Measurements from ENCODE around the gene RNGTT. TPM values are rescaled to one million over a fixed set of nuclear protein-coding genes. Genes with fewer than 3 reads are reported as not detected.
"Not testable (repeated sequence)": the region's sequence is repeated elsewhere in the genome, so short reads cannot be mapped to it uniquely, and the experiment has no call there.

Gene RNGTT
- total RNA-seq, 1 donor from 2014 or later, result 13.1 TPM

- peaks cover 25% of the 10 kb centered on the region for H3K4me1 Mint-ChIP-seq (ENCODE audit: low read depth)
- no peaks in the 10 kb centered on the region for H3K9me3 Mint-ChIP-seq (ENCODE audit: low read depth)
- H3K4me3 Mint-ChIP-seq (ENCODE audit: unreplicated experiment), result no peak overlapping the region
- DNase-seq (ENCODE audit: low spot score), result peak; percentile 67
- H3K27ac Mint-ChIP-seq (ENCODE audit: unreplicated experiment), result peak overlapping the region; percentile 52
- H3K36me3 Mint-ChIP-seq (ENCODE audit: low read depth), result peaks cover 1% of the 10 kb centered on the region
- TF ChIP-seq CTCF (IDR thresholded peaks at IDR 0.05), result peak; percentile 74
- H3K27me3 Mint-ChIP-seq (ENCODE audit: low read depth), result no peaks in the 10 kb centered on the region
Observed at GRCh38 chr6:88725111-88725975, 238.1 kb downstream of the RNGTT start.

- no peak for TF ChIP-seq CTCF (IDR thresholded peaks at IDR 0.05)
- no peak overlapping the region for H3K4me3 Mint-ChIP-seq (ENCODE audit: unreplicated experiment)
- H3K36me3 Mint-ChIP-seq (ENCODE audit: low read depth), result peaks cover 1% of the 10 kb centered on the region
- peaks cover 25% of the 10 kb centered on the region for H3K4me1 Mint-ChIP-seq (ENCODE audit: low read depth)
- H3K9me3 Mint-ChIP-seq (ENCODE audit: low read depth), result no peaks in the 10 kb centered on the region
- no peak for DNase-seq (ENCODE audit: low spot score)
- no peaks in the 10 kb centered on the region for H3K27me3 Mint-ChIP-seq (ENCODE audit: low read depth)
- H3K27ac Mint-ChIP-seq (ENCODE audit: unreplicated experiment), result no peak overlapping the region
Observed at GRCh38 chr6:88722686-88723085, 240.7 kb downstream of the RNGTT start.

- H3K4me3 Mint-ChIP-seq (ENCODE audit: unreplicated experiment); H3K27me3 Mint-ChIP-seq (ENCODE audit: low read depth); H3K4me1 Mint-ChIP-seq (ENCODE audit: low read depth); H3K36me3 Mint-ChIP-seq (ENCODE audit: low read depth); DNase-seq (ENCODE audit: low spot score); H3K9me3 Mint-ChIP-seq (ENCODE audit: low read depth); H3K27ac Mint-ChIP-seq (ENCODE audit: unreplicated experiment): not testable (repeated sequence)
Observed at GRCh38 chr6:88716399-88716798, 247.0 kb downstream of the RNGTT start.

- no peak for TF ChIP-seq CTCF (IDR thresholded peaks at IDR 0.05)
- Mint-ChIP-seq H3K27me3 (ENCODE audit: low read depth) (no peaks in the 10 kb centered on the region), H3K27ac (ENCODE audit: unreplicated experiment) (no peak overlapping the region), H3K4me3 (ENCODE audit: unreplicated experiment) (no peak overlapping the region), H3K4me1 (ENCODE audit: low read depth) (no peaks in the 10 kb centered on the region), H3K9me3 (ENCODE audit: low read depth) (no peaks in the 10 kb centered on the region), H3K36me3 (ENCODE audit: low read depth) (no peaks in the 10 kb centered on the region)
- no peak for DNase-seq (ENCODE audit: low spot score)
Observed at GRCh38 chr6:88712243-88712936, 251.0 kb downstream of the RNGTT start.

GRCh38 chr6:88709819-88710246 is 253.6 kb downstream of the RNGTT start:
- no peaks in the 10 kb centered on the region for H3K36me3 Mint-ChIP-seq (ENCODE audit: low read depth)
- no peak for DNase-seq (ENCODE audit: low spot score)
- H3K9me3 Mint-ChIP-seq (ENCODE audit: low read depth), result no peaks in the 10 kb centered on the region
- TF ChIP-seq CTCF (IDR thresholded peaks at IDR 0.05), result no peak
- no peak overlapping the region for H3K4me3 Mint-ChIP-seq (ENCODE audit: unreplicated experiment)
- H3K27ac Mint-ChIP-seq (ENCODE audit: unreplicated experiment), result no peak overlapping the region
- H3K4me1 Mint-ChIP-seq (ENCODE audit: low read depth), result no peaks in the 10 kb centered on the region
- no peaks in the 10 kb centered on the region for H3K27me3 Mint-ChIP-seq (ENCODE audit: low read depth)
